HL-60 (cell line): ENCODE measurements around the gene IFNL2.
"Not testable (repeated sequence)": the region's sequence is repeated elsewhere in the genome, so short reads cannot be mapped to it uniquely, and the experiment has no call there.

ENCODE experiments used
- DNase-seq, 2 experiments: peaks; one replicate each; pipeline ENCODE4 v3.0.0-alpha.2; 2010 to 2020; ENCODE audit warnings: low read depth in 1 of 2, low spot score in 1 of 2
- H3K27ac ChIP-seq: fragments of 250-450 bp; sonication (Bioruptor Pico); replicated peaks from 2 replicates; pipeline ENCODE4 v1.5.1; 2020; ENCODE audit warnings: mild to moderate bottlenecking, moderate library complexity
- H3K27me3 ChIP-seq: fragments of 250-450 bp; sonication (Bioruptor Pico); 2 replicates; pipeline ENCODE4 v1.5.1; 2021; ENCODE audit warnings: mild to moderate bottlenecking, moderate library complexity; ENCODE audit not compliant: insufficient read depth, poor library complexity, severe bottlenecking
- H3K4me3 ChIP-seq: replicated peaks from 2 replicates; pipeline ENCODE4 v1.5.1; 2011; ENCODE audit warnings: mild to moderate bottlenecking, control low read depth, low read length; ENCODE audit not compliant: insufficient read depth
- CTCF ChIP-seq: IDR thresholded peaks from one replicate; pipeline ENCODE4 v1.5.1; 2011; ENCODE audit warnings: low read length, control low read depth, inconsistent platforms; ENCODE audit not compliant: insufficient read depth
- GABPA ChIP-seq: IDR thresholded peaks from 2 replicates; pipeline ENCODE4 v1.6.1; 2012; ENCODE audit warnings: low read depth
- POLR2AphosphoS5 ChIP-seq: IDR thresholded peaks from 2 replicates; pipeline ENCODE4 v1.6.1; 2012; ENCODE audit warnings: low read depth
- REST ChIP-seq: IDR thresholded peaks from 2 replicates; pipeline ENCODE4 v1.6.1; 2012; ENCODE audit warnings: low read depth; ENCODE audit not compliant: insufficient replicate concordance
- SPI1 ChIP-seq: IDR thresholded peaks from 2 replicates; pipeline ENCODE4 v1.6.1; 2012; ENCODE audit warnings: low read depth, mild to moderate bottlenecking, borderline replicate concordance

The IFNL2 gene

GRCh38 chr19:39238209-39238608, 30.0 kb upstream of the IFNL2 start:
- H3K27me3 ChIP-seq, result no peaks in the 10 kb centered on the region
- H3K4me3 ChIP-seq, result no peak overlapping the region
- TF ChIP-seq POLR2AphosphoS5, result no peak
- TF ChIP-seq SPI1, result no peak
- no peak for TF ChIP-seq GABPA
- no peak for DNase-seq
- no peak overlapping the region for H3K27ac ChIP-seq

- Histone ChIP-seq H3K27me3 (no peaks in the 10 kb centered on the region), H3K27ac (no peak overlapping the region), H3K4me3 (no peak overlapping the region)
- no peak for TF ChIP-seq CTCF
- TF ChIP-seq SPI1, result no peak
- TF ChIP-seq REST, result no peak
- no peak for TF ChIP-seq GABPA
- no peak for TF ChIP-seq POLR2AphosphoS5
- no peak for DNase-seq
Measured at GRCh38 chr19:39238944-39239343, 29.3 kb upstream of the IFNL2 start.

- TF ChIP-seq REST, result no peak
- TF ChIP-seq POLR2AphosphoS5, result no peak
- no peak for TF ChIP-seq GABPA
- TF ChIP-seq SPI1, result no peak
- no peak for TF ChIP-seq CTCF
- no peak for DNase-seq
- Histone ChIP-seq H3K4me3 (no peak overlapping the region), H3K27me3 (no peaks in the 10 kb centered on the region), H3K27ac (no peak overlapping the region)
Measured at GRCh38 chr19:39240421-39240820, 27.8 kb upstream of the IFNL2 start.

- DNase-seq, H3K27ac ChIP-seq, H3K27me3 ChIP-seq, H3K4me3 ChIP-seq: not testable (repeated sequence)
Measured at GRCh38 chr19:39243741-39244140, 24.5 kb upstream of the IFNL2 start.

GRCh38 chr19:39244410-39245100, 23.6 kb upstream of the IFNL2 start, which contains the start of gene IFNL3:
Gene IFNL3 (minus strand): TSS chr19:39245006. CDS start chr19:39244967, 39 bp downstream.
- H3K4me3 ChIP-seq, H3K27ac ChIP-seq, DNase-seq, H3K27me3 ChIP-seq: not testable (repeated sequence)

GRCh38 chr19:39245166-39245565, 23.0 kb upstream of the IFNL2 start:
- H3K27ac ChIP-seq, DNase-seq, H3K4me3 ChIP-seq, H3K27me3 ChIP-seq: not testable (repeated sequence)
